GM19463 (cell line): ENCODE results near the gene GRIA2.
A peak's percentile ranks its signal among the peaks of the same experiment; 100 is the strongest.
"Not testable (repeated sequence)": the region's sequence is repeated elsewhere in the genome, so short reads cannot be mapped to it uniquely, and the experiment has no call there.

Experiments
- ATAC-seq: cut with Tn5 transposase; IDR thresholded peaks from one replicate; pipeline ENCODE4 v1.9.1; 2021; ENCODE audit warnings: mild to moderate bottlenecking, moderate library complexity; ENCODE audit not compliant: unreplicated experiment

GRIA2 gene

DNA sequence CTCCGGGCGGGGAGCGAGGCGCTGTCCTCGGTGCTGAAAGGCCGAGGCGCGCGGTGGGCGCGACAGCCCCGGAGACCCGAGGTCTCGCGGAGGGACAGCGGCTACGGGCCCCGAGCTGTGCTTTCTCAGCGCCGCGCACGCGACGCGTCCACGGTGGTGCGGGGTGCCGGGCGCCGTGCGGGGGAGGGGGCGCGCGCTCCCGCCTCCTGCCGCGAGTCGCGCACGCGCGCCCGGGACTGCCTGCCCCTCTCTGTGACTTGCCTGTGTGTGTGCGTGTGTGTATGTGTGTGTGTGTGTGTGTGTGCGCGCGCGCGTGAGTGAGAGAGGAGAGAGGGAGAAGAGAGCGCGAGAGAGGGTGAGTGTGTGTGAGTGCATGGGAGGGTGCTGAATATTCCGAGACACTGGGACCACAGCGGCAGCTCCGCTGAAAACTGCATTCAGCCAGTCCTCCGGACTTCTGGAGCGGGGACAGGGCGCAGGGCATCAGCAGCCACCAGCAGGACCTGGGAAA is at the start of gene GRIA2:
GRIA2 (plus strand) TSS at position 358 of the 511 bp plus-strand sequence. CDS start 315 bp downstream, outside the sequence.
- peak; percentile 47 for ATAC-seq

DNA sequence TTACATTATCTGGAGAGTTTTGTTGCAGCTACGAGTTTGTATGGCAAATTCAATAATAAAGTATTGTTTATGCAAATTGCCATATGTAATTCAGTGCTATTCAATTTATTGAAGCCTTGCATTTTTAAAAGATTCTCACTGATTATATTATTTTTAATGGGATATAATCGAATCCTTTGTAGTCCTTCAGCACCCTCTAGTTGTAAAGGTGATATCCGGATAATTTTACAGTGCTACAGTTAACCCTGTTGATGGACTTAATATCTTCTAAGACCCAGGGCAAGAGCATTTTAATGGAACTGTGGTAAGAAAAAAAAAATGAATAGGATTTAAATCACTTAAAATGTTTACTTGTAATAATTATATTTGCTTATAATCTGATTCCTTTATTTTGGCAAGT is 48.5 kb upstream of the GRIA2 start:
- no peak for ATAC-seq

DNA sequence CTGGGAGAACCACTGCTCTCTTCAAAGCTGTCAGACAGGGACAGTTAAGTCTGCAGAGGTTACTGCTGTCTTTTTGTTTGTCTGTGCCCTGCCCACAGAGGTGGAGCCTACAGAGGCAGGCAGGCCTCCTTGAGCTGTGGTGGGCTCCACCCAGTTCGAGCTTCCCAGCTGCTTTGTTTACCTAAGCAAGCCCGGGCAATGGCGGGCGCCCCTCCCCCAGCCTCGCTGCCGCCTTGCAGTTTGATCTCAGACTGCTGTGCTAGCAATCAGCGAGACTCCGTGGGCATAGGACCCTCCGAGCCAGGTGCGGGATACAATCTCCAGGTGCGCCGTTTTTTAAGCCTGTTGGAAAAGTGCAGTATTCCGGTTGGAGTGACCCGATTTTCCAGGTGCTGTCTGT is 40.3 kb upstream of the GRIA2 start:
- ATAC-seq, result not testable (repeated sequence)

DNA sequence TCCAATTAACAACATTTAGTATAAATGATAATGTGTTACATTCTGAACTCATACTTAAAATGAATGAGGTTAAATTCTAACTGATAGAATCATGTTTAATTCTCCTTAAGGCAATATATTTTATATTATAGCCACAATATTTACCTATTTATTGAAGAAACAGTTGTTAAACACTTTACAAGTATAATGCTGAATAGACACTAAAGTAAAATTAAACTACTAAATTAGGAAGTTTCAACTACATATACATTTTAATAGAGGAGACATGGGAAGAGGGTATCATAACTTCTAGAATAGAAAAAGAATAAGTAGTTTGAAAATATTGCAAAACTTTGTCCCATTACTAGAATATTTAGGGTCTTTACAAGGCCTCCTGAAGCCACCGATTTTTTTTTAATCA is 36.2 kb upstream of the GRIA2 start:
- ATAC-seq, result no peak

DNA sequence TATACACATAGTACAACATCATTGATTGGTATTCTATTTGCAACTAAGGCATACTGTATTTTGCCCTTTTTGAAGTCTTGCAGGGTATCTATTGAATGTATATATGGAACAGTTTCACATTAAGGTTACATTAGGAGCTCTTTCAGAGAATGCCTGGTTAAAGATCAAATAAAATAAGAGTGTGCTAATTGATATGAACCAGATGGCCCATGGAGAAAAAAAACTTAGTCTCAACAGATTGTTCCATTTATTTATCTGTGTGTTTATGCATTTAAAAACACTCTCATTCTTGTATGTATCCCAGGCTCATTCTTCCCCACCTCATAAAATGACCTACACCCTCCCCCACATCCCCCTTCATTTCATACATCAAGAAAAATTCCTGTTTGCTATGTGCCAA is 35.2 kb upstream of the GRIA2 start:
- no peak for ATAC-seq

DNA sequence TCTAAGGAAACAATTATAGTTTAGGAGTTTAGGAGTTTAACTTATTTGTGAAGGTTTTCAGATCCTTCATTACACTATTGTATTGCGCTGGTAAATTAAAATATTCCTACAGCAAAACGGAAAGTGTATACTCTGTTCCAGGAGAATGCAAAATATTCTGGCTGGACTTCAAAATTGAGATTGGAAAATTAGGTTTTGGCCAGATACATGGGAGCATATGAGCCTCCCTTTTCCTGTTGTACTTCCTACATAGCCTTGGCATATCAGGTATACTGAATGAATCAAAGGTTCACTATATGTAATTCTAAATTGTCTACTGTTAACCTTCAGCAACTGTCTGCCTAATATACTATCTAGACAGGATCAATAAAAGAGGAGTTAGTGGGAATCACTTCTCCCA is 25.2 kb upstream of the GRIA2 start:
- ATAC-seq, result no peak

DNA sequence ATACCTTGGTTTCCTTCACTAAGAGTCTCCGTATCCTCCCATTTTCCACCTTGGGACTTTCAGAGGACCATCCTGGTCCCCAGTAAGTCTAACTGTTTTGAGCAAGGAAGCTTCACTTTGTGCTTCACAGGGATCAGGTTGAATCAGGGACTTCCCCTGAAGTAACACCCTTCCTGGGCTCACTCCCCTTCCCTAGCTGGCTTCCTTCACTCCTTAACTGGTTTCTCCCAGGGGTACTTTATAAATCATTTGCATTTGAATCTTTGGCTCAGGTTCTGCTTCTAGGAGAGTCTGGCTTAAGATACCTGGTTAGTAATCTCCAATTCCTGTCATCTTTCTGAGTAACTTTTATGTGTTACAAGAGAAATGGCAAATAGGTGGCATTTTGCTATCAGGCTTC is 24.5 kb upstream of the GRIA2 start:
- no peak for ATAC-seq

DNA sequence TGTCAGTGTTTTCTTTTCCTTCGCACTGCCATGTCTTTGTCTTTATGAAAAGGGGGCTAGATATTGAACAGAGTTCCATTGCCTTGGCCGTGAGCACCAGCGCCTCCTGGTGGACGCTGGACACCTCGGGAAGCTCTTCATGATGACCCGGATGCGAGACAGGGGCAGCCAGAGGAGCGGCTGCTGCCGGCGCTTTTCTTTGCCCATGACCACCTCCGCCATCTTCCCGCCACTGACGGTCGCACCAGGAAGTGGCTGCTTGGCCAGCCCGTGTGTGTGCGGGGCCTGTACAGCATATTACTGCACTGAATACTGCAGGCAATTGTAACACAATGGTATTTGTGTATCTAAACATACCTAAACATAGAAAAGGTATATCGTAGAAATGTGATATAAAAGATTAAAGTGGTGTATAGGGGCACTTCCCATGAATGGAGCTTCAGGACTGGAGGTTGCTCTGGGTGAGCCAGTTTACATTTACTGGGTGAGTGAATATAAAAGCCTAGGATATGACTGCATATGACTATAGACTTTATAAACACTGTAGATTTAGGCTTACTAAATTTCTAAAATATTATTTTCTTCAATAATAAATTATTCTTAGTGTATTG is 15.8 kb upstream of the GRIA2 start:
- ATAC-seq, result peak; percentile 44

DNA sequence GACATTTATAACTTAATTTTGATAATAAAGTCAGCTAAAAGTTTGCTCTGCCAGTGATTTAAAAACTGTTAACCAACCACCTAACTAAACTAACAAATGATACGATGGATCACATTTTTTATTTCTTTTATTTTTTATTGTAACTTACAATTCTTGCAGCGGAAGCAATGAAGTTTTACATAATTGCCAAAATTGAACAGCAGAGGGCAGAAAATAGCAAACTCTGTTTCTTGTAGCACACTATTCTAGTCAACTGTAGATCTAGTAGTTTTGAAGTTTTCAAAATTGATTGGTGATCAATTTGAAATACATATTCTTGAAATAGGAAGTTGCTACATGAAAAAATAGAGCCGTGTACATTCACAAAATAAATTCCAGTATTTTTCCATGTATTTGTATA is 2.8 kb upstream of the GRIA2 start:
- no peak for ATAC-seq

DNA sequence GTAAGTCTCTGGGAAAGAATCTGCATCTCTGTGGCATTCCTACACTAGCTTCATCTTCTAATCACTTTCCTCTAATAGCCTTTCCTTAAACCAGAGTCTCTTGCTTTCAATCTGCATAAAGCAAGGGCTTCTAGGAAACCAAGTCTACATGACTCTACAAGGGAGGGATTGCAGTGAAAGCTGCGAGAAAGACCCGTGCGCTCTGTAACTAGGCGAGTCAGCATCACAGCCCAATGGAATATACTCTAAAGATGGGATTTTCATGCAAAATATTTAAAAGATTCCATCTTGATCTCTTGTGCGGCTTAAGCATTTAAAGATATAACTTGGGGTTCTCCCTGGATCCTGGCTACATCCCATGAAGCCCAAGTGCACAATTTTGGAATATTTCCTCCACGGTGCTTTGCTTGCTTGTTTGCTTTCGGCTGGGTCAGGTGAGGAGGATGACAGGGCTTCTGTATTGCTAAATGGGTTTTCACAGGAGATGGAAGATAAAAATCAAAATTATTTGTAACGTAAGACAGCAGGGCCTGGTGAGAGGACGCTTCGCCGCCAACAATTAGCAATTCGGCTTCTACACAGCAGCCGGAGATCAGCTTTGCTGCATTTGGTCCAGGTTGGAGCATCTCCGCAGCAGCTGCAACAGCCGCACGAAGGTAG is 687 bp upstream of the GRIA2 start:
- ATAC-seq, result no peak

DNA sequence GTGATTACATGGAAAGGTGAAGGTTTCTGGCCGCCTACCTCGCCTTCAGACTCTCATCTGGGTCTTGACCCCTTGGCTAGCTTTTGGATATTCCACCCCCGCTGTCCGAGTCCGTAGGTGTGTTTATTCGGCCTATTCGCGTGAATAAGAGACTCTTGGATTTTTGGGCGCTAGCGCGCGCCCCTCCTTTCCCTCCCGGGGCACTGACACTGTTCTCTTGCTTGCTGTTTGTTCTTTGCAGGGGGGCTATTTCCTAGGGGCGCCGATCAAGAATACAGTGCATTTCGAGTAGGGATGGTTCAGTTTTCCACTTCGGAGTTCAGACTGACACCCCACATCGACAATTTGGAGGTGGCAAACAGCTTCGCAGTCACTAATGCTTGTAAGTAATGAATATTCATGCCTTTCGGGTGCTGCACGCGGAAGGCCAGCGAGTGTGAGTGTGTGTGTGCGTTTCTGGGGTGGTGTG is 932 bp downstream of the GRIA2 start:
- ATAC-seq, result no peak

DNA sequence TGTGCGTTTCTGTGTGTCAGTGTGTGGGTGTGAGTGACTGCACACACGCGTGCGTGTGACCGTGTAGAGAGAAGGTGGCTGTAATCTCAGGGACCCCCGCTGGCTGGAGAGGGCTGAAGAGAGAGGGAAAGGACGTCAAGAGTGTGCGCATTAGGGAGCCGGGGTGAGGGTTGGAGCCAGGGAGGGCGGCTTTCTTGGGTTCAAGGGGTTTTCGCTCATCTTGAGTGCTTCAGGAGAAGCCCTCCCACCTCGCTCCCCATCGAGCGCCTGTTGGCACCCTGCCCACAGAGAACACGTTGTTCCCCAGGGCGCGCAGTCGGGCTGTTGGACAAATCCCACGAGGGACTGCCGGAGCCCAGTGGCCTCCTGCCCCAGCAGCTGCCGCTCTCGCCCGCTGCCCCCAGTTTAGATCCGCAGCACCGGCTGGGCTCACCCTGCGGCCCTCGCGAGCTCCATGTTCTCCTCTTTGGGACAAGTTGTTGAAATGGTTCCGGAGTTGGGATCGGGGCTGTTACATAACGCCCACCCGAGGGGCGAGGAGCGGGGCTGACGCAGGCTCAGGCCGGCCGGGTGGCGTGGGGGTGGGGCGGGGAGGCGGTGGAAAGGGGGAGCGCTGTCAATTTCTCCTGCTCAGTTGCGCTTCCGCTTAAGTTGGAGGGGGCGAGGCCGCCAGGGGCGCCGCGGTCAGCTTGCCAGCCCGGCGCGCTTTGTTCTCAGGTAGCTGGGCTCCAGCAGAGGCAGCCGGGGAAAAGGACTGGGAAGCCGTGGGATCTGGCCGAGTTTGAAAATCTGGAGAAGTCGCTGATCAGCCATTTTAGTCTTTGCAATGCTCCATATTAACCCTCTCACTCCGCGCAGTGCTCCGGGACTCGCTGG is 1.6 kb downstream of the GRIA2 start:
- ATAC-seq, result no peak

DNA sequence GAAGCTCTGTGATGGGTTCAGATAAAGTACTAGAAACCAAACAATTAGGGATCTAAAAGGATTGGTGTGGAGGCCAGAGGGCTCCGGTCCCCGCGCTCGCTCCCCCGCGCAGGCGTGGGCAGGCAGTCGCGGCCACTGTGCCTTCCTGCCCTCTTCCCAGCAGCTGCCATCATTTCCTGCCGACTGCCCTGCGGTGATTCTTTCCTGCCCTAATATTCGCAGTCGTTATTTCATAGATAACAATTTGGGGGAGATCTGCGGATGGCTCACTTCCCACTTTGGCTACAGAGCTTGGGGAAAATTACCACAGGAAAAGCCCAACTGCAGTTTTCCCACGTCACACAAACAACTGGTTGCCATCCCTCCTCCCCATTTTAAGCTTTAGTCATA is 2.2 kb downstream of the GRIA2 start:
- ATAC-seq, result no peak

DNA sequence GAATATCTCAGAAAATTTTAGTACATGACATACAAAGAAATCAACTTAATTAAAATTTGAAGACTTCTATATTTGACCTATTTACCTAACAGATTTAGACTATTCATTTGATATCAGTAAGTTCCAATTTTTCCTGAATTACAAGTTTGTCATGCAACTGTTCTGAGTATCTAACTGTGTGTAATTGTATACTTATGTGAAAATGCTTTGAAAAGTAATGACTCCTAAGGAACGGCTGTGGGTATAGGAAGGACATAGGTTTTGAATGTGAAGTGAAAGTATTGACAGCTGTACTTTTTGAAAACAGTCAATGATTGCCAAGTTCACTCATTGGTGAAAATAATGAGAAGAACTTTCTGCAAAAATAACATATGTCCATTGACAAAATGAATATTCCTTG is 2.9 kb downstream of the GRIA2 start:
- no peak for ATAC-seq

DNA sequence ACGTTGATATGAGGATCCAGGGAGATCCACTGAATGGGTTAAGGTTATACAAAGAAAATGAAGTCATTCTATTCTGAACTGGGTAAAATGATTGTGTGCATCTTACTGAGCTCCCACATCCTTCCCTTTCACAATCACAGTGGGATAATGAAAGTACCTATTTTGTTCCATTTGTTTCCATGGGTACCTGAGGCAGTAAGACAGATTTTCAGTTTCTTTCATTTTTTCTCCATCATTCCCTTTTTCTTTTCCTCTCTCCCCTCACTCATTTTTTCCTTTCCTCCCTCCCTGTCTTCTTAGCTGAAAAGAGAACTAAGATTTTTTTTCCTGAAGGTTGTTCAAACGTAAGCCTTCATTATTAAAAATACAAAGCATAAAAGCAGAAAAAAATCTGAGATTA is 4.6 kb downstream of the GRIA2 start:
- ATAC-seq, result no peak

DNA sequence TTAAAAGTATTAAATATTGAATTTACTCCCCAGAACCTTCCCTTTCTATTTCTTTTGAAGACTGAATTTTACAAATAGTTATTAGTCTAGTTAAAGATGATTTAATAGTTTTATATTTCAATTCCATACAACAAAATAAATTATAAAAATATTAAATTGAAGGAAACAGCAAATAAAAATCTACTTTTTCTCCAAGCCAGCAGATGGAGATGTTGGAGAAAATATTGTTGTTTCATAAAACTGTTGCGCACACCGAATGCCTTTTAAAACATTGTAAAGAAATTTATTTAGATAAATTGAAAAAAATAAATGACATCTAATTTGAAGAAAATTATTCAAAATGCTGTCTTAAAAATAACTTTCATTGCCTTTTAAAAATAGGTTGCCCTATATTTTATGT is 5.5 kb downstream of the GRIA2 start:
- no peak for ATAC-seq

DNA sequence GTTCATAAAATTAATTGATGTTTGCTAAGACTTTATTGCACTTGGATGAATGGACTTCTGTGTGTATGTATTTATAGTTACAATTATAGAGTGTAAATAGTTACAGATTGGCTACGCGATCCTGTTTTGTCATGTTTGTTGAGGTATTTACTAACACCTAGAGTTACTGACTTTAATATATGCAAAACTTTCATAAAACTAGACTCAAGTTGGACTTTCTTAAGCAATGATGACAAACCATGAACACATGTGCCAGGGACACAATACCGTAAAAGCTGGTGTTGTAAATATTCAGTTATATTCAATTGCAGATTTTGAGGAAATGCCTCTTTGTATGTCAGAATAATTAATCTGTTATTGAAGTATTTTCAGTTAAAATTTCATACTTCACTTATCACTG is 6.1 kb downstream of the GRIA2 start:
- no peak for ATAC-seq

DNA sequence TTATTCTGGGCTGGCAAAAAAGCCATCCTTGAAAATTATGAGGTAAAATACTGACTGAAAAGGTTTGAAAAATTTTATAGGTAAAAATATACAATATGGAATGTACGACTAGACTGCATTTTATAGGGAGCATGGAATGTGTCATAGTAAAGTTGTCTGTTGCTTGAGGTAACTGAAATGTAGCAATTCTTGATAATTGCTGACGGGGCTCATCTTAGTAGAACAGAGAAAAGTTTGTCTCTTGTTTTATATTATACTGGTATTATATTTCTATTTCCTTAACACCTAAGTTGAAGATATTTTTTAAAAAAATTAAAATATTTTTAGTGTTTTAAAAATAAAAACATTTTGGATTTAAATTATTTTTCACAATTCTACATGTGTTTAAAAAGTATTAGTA is 11.0 kb downstream of the GRIA2 start:
- ATAC-seq, result no peak

DNA sequence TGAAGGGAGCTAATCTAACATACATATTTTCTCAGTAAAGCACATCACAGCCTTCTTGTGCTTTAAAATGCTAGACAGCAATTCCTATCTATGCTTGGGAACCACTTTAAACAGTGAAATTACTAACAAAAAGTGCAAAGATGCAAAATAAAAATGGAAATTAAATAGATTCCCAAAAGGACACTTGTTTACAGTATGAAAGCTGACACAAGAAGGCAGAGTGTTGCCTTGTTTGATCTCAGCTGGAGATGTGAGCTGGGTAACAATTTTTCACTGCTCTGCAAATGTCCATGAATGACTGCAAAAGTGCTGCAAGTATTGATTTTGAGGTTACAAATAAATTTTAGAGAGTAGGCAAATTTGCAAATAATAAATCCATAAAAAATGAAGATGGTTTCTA is 22.3 kb downstream of the GRIA2 start:
- ATAC-seq, result no peak

DNA sequence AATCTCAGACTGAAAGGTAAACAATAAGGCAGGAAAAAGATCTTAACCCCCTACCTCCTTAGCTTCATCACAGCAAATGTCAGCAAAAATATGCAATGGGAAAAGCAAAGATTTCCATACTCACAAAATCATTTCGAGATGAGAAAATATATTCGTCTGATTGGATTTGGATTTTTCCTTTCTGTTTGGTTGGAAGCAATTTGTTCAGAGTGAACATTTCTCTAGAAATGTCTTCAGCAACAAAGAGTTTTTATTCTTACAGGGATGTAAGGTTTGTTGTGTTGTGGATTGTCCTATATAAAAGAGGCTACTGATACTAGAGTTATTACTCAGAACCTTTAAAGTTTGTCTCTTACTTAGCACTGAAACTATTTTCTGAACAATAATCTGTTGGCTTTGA is 23.8 kb downstream of the GRIA2 start:
- ATAC-seq, result no peak

DNA sequence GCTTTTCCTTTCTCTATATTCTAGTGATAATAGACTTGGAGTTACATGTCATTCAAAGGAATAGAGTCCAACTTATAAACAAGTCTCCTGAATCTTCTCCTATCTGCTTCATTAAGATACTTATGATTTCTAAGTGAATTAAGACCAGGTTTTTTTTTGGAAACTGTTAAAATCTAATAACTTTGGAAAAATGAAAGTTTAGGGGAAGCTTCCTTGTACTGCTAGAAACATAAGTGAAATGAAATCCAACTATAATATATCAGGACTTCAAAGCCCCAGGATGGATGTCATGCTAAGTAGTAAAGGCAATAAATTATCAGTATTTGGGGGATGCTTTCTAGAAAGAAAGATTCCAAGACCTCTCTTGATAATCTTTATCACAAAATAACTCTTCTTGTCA is 24.8 kb downstream of the GRIA2 start:
- no peak for ATAC-seq

DNA sequence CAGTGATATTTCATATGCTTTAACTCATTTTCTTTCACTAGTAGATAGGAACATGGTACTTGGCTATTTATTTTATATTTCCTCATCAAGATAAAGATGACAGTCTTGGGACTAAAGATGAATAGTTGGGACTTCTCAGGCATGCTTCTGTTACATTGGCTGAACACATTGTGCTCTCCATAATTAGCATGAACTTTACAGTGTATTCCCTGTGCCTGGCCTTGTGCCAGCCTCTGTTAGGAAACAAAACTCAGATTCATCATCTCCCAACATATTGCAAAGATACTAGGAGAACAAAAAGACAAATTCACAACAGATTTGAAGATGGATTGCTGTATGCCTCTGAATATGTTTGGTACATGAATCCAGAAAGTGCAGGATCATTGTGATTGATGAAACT is 26.4 kb downstream of the GRIA2 start:
- ATAC-seq, result no peak
